ENCODE data around the gene JPH3.
"Not testable (repeated sequence)": the region's sequence is repeated elsewhere in the genome, so short reads cannot be mapped to it uniquely, and the experiment has no call there.

Gene JPH3

GRCh38 chr16:87710887-87711286, 108.6 kb downstream of the JPH3 start:
- no peak for DNase-seq (ENCODE audit: extremely low spot score)
- POLR2A ChIA-PET = no interaction called here
- CTCF ChIA-PET = no interaction called here
- TF ChIP-seq CTBP1 (IDR thresholded peaks at IDR 0.05; ENCODE audit: borderline replicate concordance) (no peak), BHLHE40 (IDR thresholded peaks at IDR 0.05; ENCODE audit: borderline replicate concordance) (no peak), ELF4 (IDR thresholded peaks at IDR 0.05) (no peak), FOXA1 (IDR thresholded peaks at IDR 0.05) (no peak), ZNF384 (IDR thresholded peaks at IDR 0.05) (no peak), ARNT (IDR thresholded peaks at IDR 0.05) (no peak), SUZ12 (IDR thresholded peaks at IDR 0.05) (no peak), NFRKB (IDR thresholded peaks at IDR 0.05) (no peak), HDGF (IDR thresholded peaks at IDR 0.05; ENCODE audit: borderline replicate concordance) (no peak), FOXK2 (IDR thresholded peaks at IDR 0.05) (no peak), TARDBP (IDR thresholded peaks at IDR 0.05) (no peak), FOXM1 (IDR thresholded peaks at IDR 0.05; ENCODE audit: borderline replicate concordance) (no peak)

DNA sequence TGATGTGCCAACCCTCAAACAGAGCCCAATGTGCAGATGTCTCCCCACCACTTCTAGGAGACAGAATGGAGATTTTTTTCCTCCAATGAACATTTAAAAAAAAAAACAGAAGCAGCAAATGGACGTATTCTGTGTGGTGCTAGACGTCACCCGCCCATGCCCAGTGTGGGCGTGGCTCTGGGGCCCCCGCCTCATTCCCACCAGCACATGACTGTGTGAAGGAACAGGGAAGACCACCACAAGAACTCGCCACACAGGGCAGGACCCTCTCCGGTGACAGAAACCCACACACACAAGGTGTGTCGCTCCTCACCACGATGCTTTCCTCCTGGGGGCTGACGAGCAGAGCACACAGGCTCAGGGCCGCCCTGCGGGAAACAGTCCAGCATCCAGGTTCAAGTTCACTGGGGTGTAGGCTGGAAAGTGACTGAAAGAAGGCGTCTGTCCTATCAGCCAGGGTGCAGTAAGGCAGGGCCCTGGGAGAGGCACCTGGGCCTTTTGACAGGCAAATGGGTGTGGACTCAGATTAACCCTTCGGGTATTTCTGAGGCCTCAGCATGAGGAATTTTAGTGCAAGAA, 110.0 kb downstream of the JPH3 start:
- TF ChIP-seq LEF1 (IDR thresholded peaks at IDR 0.05; ENCODE audit: borderline replicate concordance) = no peak
- TF ChIP-seq ZNF384 (IDR thresholded peaks at IDR 0.05) = no peak
- TF ChIP-seq FOXK2 (IDR thresholded peaks at IDR 0.05) = no peak
- TF ChIP-seq ARNT (IDR thresholded peaks at IDR 0.05) = no peak
- TF ChIP-seq, protein P1, sequence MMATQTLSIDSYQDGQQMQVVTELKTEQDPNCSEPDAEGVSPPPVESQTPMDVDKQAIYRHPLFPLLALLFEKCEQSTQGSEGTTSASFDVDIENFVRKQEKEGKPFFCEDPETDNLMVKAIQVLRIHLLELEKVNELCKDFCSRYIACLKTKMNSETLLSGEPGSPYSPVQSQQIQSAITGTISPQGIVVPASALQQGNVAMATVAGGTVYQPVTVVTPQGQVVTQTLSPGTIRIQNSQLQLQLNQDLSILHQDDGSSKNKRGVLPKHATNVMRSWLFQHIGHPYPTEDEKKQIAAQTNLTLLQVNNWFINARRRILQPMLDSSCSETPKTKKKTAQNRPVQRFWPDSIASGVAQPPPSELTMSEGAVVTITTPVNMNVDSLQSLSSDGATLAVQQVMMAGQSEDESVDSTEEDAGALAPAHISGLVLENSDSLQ (IDR thresholded peaks at IDR 0.05) = no peak
- no peak for TF ChIP-seq SP1 (IDR thresholded peaks at IDR 0.05)
- no peak for TF ChIP-seq FOXM1 (IDR thresholded peaks at IDR 0.05; ENCODE audit: borderline replicate concordance)
- TF ChIP-seq SUZ12 (IDR thresholded peaks at IDR 0.05) = no peak
- TF ChIP-seq TARDBP (IDR thresholded peaks at IDR 0.05) = no peak
- TF ChIP-seq FOXA1 (IDR thresholded peaks at IDR 0.05) = no peak
- TF ChIP-seq HDGF (IDR thresholded peaks at IDR 0.05; ENCODE audit: borderline replicate concordance) = no peak
- no peak for TF ChIP-seq CTBP1 (IDR thresholded peaks at IDR 0.05; ENCODE audit: borderline replicate concordance)
- no peak for TF ChIP-seq BHLHE40 (IDR thresholded peaks at IDR 0.05; ENCODE audit: borderline replicate concordance)
- TF ChIP-seq ELF4 (IDR thresholded peaks at IDR 0.05) = no peak
- no peak for TF ChIP-seq L3MBTL2 (conservative IDR thresholded peaks at IDR 0.05)
- no peak for TF ChIP-seq NFRKB (IDR thresholded peaks at IDR 0.05)
- DNase-seq (ENCODE audit: extremely low spot score) = no peak
- POLR2A ChIA-PET = no interaction called here
- CTCF ChIA-PET = no interaction called here

DNA sequence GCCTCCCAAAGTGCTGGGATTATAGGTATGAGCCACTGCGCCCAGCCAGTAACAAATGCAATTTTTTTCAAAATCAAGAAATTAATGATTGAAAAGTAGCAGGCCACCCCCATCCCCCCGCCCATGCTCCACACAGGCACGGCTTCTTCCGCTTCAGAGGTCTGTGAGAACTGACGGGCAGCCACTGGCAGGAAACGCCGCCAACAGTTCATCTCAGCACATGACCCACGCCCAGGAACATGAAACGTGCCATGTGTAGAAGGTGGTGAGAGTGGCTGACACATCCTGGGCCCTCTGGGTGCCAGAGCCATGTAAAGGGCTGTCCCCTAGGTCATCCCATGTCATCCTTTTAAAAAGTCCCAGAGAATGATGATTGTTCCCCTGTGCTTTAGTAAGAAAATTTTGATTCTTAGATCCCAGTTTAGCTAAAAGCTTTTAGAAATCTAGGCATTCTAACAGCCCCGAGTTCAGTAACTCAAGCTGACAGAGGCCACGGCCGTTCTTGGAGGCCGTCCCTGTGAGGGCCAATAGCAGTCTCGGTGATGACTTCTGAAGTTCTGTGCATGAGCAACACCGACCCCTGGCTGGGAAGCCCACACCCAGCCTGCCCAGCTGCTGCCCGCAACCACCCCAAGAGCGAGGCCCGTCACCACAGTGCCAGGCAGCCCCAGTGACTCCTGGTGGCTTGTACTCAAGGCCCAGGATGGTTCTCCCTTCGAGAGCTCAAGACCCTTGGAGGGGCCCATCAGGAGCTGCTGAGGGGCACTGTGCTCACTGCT, 111.3 kb downstream of the JPH3 start:
- ChIA-PET POLR2A (no interaction called here), CTCF (no interaction called here)
- DNase-seq (ENCODE audit: extremely low spot score) = no peak
- TF ChIP-seq SP1 (IDR thresholded peaks at IDR 0.05) (no peak), SUZ12 (IDR thresholded peaks at IDR 0.05) (no peak), FOXA1 (IDR thresholded peaks at IDR 0.05) (no peak)

DNA sequence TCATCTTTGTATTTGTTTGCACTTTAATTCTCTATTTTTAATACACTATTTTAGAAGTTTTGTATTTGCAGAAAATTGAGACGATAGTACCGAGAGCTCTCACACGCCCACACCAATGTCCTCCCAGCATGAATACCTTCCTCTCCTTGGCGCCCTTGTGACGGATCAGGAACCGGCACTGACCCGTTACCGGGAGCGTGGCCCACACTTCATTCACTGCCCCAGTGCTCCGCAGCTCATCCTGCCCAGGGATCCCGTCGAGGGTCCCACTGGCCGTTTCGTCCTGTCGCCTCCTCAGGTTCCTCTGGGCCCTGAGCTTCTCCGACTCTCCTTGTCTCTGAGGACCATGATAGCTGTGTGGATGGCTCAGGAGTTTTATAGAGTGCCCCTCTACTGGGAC, 112.9 kb downstream of the JPH3 start:
- no peak for TF ChIP-seq BHLHE40 (IDR thresholded peaks at IDR 0.05; ENCODE audit: borderline replicate concordance)
- TF ChIP-seq HDGF (IDR thresholded peaks at IDR 0.05; ENCODE audit: borderline replicate concordance) = no peak
- no peak for TF ChIP-seq FOXM1 (IDR thresholded peaks at IDR 0.05; ENCODE audit: borderline replicate concordance)
- TF ChIP-seq ZNF384 (IDR thresholded peaks at IDR 0.05) = no peak
- TF ChIP-seq NFRKB (IDR thresholded peaks at IDR 0.05) = no peak
- TF ChIP-seq ELF4 (IDR thresholded peaks at IDR 0.05) = no peak
- ChIA-PET CTCF (no interaction called here), POLR2A (no interaction called here)
- DNase-seq (ENCODE audit: extremely low spot score) = no peak

DNA sequence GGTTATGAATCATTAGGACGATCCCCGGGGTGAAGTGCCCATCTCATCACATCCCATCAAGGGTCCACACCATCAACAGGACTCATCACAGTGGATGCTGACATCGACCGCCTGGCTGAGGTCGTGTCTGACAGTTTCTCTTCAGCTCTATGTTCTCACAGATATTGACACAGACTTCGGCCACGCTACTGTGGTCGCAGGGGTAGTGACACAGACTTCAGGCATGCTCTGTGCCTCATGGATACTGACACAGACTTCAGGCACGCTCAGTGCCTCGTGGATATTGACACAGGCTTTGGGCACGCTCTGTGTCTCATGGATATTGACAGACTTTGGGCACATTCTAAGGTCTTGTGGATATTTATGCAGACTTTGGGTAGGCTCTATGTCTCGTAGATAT, 113.3 kb downstream of the JPH3 start:
- TF ChIP-seq NFRKB (IDR thresholded peaks at IDR 0.05) (no peak), ELF4 (IDR thresholded peaks at IDR 0.05) (no peak)
- ChIA-PET POLR2A (no interaction called here), CTCF (no interaction called here)
- no peak for DNase-seq (ENCODE audit: extremely low spot score)

DNA sequence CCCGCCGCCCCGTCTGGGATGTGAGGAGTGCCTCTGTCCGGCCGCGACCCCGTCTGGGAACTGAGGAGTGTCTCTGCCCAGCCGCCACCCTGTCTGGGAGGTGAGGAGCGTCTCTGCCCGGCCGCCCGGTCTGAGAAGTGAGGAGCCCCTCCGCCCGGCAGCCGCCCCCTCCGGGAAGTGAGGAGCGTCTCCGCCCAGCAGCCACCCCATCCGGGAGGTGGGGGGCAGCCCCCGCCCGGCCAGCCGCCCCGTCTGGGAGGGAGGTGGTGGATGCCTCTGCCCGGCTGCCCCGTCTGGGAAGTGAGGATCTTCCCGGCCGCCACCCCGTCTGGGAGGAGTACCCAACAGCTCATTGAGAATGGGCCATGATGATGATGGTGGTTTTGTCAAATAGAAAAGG, 116.5 kb downstream of the JPH3 start:
- DNase-seq (ENCODE audit: extremely low spot score); CTCF ChIA-PET; POLR2A ChIA-PET: not testable (repeated sequence)

DNA sequence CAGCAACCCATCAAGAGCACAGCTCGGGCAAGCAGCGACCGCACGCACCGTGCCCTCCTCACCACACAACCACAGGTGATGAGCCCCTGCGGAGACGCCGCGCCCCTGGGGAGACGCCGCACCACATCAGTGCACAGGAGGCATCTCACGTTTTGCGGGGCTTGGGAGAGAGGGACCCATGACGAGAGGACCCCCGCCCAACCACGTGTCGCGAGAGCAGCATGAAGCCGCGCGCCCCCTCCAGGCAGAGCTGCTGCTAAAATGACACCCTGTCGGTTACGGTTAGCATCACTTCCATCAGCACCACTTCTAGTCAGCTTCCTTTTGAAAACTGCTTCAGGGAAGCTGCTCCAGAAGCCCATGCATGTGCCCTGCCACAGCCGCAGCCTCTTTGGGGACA, 118.1 kb downstream of the JPH3 start:
- TF ChIP-seq, protein P1 (IDR thresholded peaks at IDR 0.05) = no peak
- no peak for TF ChIP-seq NFRKB (IDR thresholded peaks at IDR 0.05)
- DNase-seq (ENCODE audit: extremely low spot score) = no peak
- ChIA-PET CTCF (no interaction called here), POLR2A (no interaction called here)

Data from HEK293T (cell line).